GM18526 (cell line): ENCODE data around the gene CDK11A.

Experiments used
- POLR2A ChIP-seq: IDR thresholded peaks from 3 replicates; pipeline ENCODE4 v1.6.1; 2011; ENCODE audit not compliant: insufficient read length; ENCODE audit errors: extremely low read depth

The CDK11A gene

GRCh38 chr1:1724035-1724864, at the start of gene CDK11A:
CDK11A (minus strand) TSS chr1:1724357; CDS start chr1:1722818, 1,539 bp downstream.
- TF ChIP-seq POLR2A: peak; percentile 34

- no peak for TF ChIP-seq POLR2A
Observed at GRCh38 chr1:1773874-1774273, 49.7 kb upstream of the CDK11A start.

GRCh38 chr1:1771096-1771495, 46.9 kb upstream of the CDK11A start:
- no peak for TF ChIP-seq POLR2A

- TF ChIP-seq POLR2A: no peak
Observed at GRCh38 chr1:1770102-1770501, 45.9 kb upstream of the CDK11A start.

GRCh38 chr1:1768249-1768992, 44.3 kb upstream of the CDK11A start:
- no peak for TF ChIP-seq POLR2A

- no peak for TF ChIP-seq POLR2A
Observed at GRCh38 chr1:1764876-1765470, 40.8 kb upstream of the CDK11A start.

- TF ChIP-seq POLR2A: no peak
Observed at GRCh38 chr1:1763657-1764621, 39.8 kb upstream of the CDK11A start.

- TF ChIP-seq POLR2A: no peak
Observed at GRCh38 chr1:1761504-1762376, 37.6 kb upstream of the CDK11A start.

GRCh38 chr1:1760715-1761114, 36.6 kb upstream of the CDK11A start:
- no peak for TF ChIP-seq POLR2A

- TF ChIP-seq POLR2A: no peak
Observed at GRCh38 chr1:1760345-1760650, 36.1 kb upstream of the CDK11A start.

GRCh38 chr1:1759456-1760344, 35.5 kb upstream of the CDK11A start:
- no peak for TF ChIP-seq POLR2A

- TF ChIP-seq POLR2A: no peak
Observed at GRCh38 chr1:1758692-1759455, 34.7 kb upstream of the CDK11A start.
